Vagina (tissue), 2 donors: ENCODE measurements around the gene SLC28A1. TPM values are rescaled to one million over a fixed set of nuclear protein-coding genes. Genes with fewer than 3 reads are reported as not detected.
A peak's percentile ranks its signal among the peaks of the same experiment; 100 is the strongest.

Source experiments
- DNase-seq, 2 donors: peaks; one replicate each; pipeline ENCODE4 v3.0.0-alpha.2; 2017; ENCODE audit errors: extremely low spot score in 2 of 2
- H3K27ac ChIP-seq: fragments of 200-600 bp; sonication (generic); one replicate; pipeline ENCODE4 v1.5.1; 2019
- H3K27me3 ChIP-seq: fragments of 200-600 bp; sonication (generic); one replicate; pipeline ENCODE4 v1.5.1; 2019
- H3K36me3 ChIP-seq, 2 donors: fragments of 200-600 bp; sonication (generic); one replicate each; pipeline ENCODE4 v1.5.1; 2017 to 2019
- H3K4me1 ChIP-seq: fragments of 200-600 bp; sonication (generic); one replicate; pipeline ENCODE4 v1.5.1; 2019
- H3K4me3 ChIP-seq, 2 donors: fragments of 200-600 bp; sonication (generic); 1 replicate in 1 of 2; 2 replicates in 1 of 2; pipeline ENCODE4 v1.5.1; 2016 to 2019
- H3K9me3 ChIP-seq: fragments of 200-600 bp; sonication (generic); one replicate; pipeline ENCODE4 v1.5.1; 2019
- CTCF ChIP-seq, 3 experiments: fragments of 450-650 bp in 2 of 3; fragments of 200-600 bp in 1 of 3; sonication (generic) in 1 of 3; IDR thresholded peaks; one replicate each; pipeline ENCODE4 v1.5.1; 2017 to 2019; ENCODE audit warnings: antibody characterized with exemption in 3 of 3, mild to moderate bottlenecking in 2 of 3, moderate library complexity in 2 of 3
- POLR2A ChIP-seq, 2 donors: fragments of 450-650 bp; IDR thresholded peaks; one replicate each; pipeline ENCODE4 v1.6.1; 2017; ENCODE audit warnings: antibody characterized with exemption in 2 of 2, mild to moderate bottlenecking in 2 of 2, moderate library complexity in 2 of 2
- POLR2AphosphoS5 ChIP-seq, 2 donors: sonication (generic); formaldehyde crosslinking; IDR thresholded peaks; one replicate each; pipeline ENCODE4 v1.9.0; 2017; ENCODE audit warnings: antibody characterized with exemption in 2 of 2, mild to moderate bottlenecking in 2 of 2, low read depth in 1 of 2; ENCODE audit not compliant: insufficient read depth in 1 of 2
- intact Hi-C: fragments of 100-400 bp; cut with DNase I; formaldehyde crosslinking; loops from one replicate; pipeline ENCODE4 v1.15.1; 2023
- total RNA-seq: library from RNA; depleted of rRNA; stranded (reverse); fragments of >200 nt; gene quantifications from one replicate; pipeline ENCODE4 v1.2.3, GENCODE V29; 2016

Gene SLC28A1
- total RNA-seq, 1 donor from 2014 or later: not detected

DNA sequence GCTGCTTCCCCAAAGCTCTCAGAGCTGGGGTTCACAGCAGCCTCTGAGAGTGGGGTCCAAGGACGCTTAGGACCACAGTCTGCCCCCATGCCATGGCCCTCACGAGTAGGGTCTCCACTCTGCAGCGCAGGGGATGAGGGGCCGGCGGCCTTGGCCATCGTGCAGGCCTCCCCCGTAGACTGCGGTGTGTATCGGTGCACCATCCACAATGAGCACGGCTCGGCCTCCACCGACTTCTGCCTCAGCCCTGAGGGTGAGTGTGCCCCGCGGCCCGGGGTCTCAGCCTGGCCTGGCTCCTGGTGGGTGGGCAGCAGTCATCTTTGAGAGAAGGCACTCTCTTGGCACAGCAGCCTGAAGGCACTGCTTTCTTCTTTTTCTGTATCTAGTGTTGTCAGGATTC, 24.8 kb upstream of the SLC28A1 start:
- no peak overlapping the region for H3K4me3 ChIP-seq
- no peaks in the 10 kb centered on the region for H3K9me3 ChIP-seq
- H3K4me1 ChIP-seq: peaks cover 12% of the 10 kb centered on the region
- H3K27me3 ChIP-seq: no peaks in the 10 kb centered on the region
- no peaks in the 10 kb centered on the region for H3K36me3 ChIP-seq
- TF ChIP-seq CTCF (IDR thresholded peaks at IDR 0.05) (no peak), POLR2A (IDR thresholded peaks at IDR 0.05) (no peak), POLR2AphosphoS5 (IDR thresholded peaks at IDR 0.05; ENCODE audit: insufficient read depth in 1 of 2, low read depth in 1 of 2) (no peak)
- DNase-seq: no peak
- H3K27ac ChIP-seq: no peak overlapping the region
- intact Hi-C loops: no loop called here

- H3K27me3 ChIP-seq: no peaks in the 10 kb centered on the region
- TF ChIP-seq CTCF (IDR thresholded peaks at IDR 0.05) (no peak), POLR2A (IDR thresholded peaks at IDR 0.05) (no peak), POLR2AphosphoS5 (IDR thresholded peaks at IDR 0.05; ENCODE audit: insufficient read depth in 1 of 2, low read depth in 1 of 2) (no peak)
- no peaks in the 10 kb centered on the region for H3K9me3 ChIP-seq
- no peak overlapping the region for H3K4me3 ChIP-seq
- no peak for DNase-seq
- intact Hi-C loops: no loop called here
- H3K4me1 ChIP-seq: peaks cover 12% of the 10 kb centered on the region
- no peaks in the 10 kb centered on the region for H3K36me3 ChIP-seq
- no peak overlapping the region for H3K27ac ChIP-seq
Observed at GRCh38 chr15:84861781-84862180, 22.7 kb upstream of the SLC28A1 start.

DNA sequence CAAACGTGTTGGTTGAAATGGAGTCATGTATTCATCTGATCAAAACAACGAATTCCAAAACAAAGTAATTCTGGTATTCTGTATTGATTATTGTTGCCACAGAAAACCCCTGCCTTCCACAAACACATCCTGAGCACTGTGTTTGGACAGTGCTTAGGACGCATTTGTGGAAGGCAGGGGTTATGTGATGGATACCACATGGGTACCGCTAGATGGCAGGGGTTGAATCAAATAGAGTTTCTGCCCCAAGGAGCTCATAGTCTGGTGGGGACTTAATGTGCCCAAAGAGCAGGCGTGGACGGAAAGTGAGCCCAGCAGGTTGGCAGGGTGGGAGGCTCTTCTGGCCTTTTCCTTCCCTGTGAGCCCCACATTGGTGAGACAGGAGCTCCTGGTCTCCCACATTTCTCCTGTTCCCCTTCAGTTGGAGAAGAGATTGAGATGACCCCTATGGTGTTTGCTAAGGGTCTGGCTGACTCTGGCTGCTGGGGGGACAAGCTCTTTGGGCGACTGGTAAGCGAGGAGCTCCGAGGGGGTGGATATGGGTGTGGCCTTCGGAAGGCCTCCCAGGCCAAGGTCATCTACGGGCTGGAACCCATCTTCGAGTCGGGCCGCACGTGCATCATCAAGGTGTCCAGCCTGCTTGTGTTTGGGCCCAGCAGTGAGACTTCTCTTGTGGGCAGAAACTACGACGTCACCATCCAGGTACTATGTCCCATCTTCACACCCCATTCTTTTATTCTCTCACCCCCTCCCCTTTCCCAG, 22.1 kb upstream of the SLC28A1 start:
- no peak for DNase-seq
- no peak for TF ChIP-seq POLR2AphosphoS5 (IDR thresholded peaks at IDR 0.05; ENCODE audit: insufficient read depth in 1 of 2, low read depth in 1 of 2)

GRCh38 chr15:84863565-84864443, 20.7 kb upstream of the SLC28A1 start:
- Histone ChIP-seq H3K27me3 (no peaks in the 10 kb centered on the region), H3K27ac (peak overlapping the region; percentile 69), H3K4me3 (peak overlapping the region; percentile 25 to 35), H3K36me3 (no peaks in the 10 kb centered on the region), H3K9me3 (no peaks in the 10 kb centered on the region), H3K4me1 (peaks cover 12% of the 10 kb centered on the region)
- intact Hi-C loops: no loop called here
- TF ChIP-seq POLR2A (IDR thresholded peaks at IDR 0.05): no peak
- peak in 2 of 3 experiments; percentile 28 to 47 for TF ChIP-seq CTCF (IDR thresholded peaks at IDR 0.05)
- DNase-seq: no peak

More for the DNA sequence above, 22.1 kb upstream of the SLC28A1 start:
- Histone ChIP-seq H3K4me3 (no peak overlapping the region), H3K27ac (no peak overlapping the region), H3K4me1 (peaks cover 12% of the 10 kb centered on the region), H3K36me3 (no peaks in the 10 kb centered on the region), H3K9me3 (no peaks in the 10 kb centered on the region), H3K27me3 (no peaks in the 10 kb centered on the region)
- intact Hi-C loops: no loop called here

DNA sequence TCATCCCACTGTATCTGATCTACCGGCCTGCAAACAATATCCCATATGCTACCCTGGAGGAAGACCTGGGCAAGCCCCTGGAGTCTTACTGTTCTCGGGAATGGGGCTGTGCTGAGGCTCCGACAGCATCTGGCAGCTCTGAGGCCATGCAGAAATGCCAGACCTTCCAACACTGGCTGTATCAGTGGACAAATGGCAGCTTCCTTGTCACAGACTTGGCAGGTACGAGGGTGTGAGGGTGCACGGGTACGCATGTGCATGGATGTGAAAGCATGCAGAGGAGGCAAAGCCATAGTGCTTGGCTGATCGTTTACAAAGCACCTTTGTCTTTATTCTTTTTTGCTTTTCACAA, 20.0 kb upstream of the SLC28A1 start:
- DNase-seq: no peak
- Histone ChIP-seq H3K4me3 (peak overlapping the region; percentile 25 to 35), H3K27ac (peak overlapping the region; percentile 69), H3K27me3 (no peaks in the 10 kb centered on the region), H3K4me1 (peaks cover 12% of the 10 kb centered on the region), H3K36me3 (no peaks in the 10 kb centered on the region), H3K9me3 (no peaks in the 10 kb centered on the region)
- intact Hi-C loops: no loop called here
- TF ChIP-seq POLR2A (IDR thresholded peaks at IDR 0.05) (no peak), POLR2AphosphoS5 (IDR thresholded peaks at IDR 0.05; ENCODE audit: insufficient read depth in 1 of 2, low read depth in 1 of 2) (no peak), CTCF (IDR thresholded peaks at IDR 0.05) (no peak)
